NCI-H1436 treated with DMSO at 0.1 percent for 48 hours (cell line): ENCODE data around the gene GFM2.
"Not testable (repeated sequence)": the region's sequence is repeated elsewhere in the genome, so short reads cannot be mapped to it uniquely, and the experiment has no call there.

Experiments used
- DNase-seq: peaks from one replicate; lab custom pipeline; 2025; lab: John Stamatoyannopoulos, UW

GFM2 gene, protein sequence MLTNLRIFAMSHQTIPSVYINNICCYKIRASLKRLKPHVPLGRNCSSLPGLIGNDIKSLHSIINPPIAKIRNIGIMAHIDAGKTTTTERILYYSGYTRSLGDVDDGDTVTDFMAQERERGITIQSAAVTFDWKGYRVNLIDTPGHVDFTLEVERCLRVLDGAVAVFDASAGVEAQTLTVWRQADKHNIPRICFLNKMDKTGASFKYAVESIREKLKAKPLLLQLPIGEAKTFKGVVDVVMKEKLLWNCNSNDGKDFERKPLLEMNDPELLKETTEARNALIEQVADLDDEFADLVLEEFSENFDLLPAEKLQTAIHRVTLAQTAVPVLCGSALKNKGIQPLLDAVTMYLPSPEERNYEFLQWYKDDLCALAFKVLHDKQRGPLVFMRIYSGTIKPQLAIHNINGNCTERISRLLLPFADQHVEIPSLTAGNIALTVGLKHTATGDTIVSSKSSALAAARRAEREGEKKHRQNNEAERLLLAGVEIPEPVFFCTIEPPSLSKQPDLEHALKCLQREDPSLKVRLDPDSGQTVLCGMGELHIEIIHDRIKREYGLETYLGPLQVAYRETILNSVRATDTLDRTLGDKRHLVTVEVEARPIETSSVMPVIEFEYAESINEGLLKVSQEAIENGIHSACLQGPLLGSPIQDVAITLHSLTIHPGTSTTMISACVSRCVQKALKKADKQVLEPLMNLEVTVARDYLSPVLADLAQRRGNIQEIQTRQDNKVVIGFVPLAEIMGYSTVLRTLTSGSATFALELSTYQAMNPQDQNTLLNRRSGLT

DNA sequence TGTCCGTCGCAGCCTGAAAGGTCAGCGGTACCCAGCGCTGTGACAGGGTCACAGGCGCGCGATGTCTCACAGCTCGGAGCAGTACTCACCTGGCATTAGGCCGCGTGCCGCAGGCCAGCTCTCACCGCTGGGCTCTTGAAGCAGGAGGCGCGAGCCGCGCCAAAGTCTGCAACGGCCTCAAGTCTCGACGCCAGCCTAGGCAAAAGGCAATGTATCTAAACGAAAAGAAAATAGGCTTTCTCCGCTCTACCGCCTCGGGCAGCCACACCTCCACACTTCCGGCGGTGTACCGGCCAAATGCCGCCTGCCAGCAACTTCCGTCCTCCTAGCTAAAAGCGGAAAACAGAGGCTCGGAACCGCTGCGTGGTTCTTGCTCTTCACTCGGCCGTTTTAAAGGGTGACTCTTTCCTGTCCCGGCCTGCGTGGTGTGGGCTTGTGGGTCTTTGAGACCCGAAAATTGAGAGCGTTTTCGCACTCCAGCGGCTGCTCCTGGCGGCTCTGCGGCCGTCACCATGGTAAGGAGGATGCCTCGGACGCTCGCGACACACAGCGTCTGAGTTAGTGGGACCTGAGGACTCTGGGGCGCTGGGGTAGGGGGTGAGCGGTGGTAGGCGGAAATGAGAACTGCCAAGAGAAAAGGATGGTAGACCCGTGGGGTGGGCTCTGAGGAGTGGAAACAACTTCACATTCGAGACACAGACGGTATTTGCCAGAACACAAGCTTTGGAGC is at the start of gene GFM2, which contains the start of gene NSA2:
GFM2 (minus strand) TSS at position 269 of the 730 bp plus-strand sequence. CDS start 3,375 bp downstream, outside the sequence.
NSA2 (plus strand) TSS at position 401 of the 730 bp plus-strand sequence; CDS start at position 513, 112 bp downstream.
- DNase-seq, result peak; percentile 52

DNA sequence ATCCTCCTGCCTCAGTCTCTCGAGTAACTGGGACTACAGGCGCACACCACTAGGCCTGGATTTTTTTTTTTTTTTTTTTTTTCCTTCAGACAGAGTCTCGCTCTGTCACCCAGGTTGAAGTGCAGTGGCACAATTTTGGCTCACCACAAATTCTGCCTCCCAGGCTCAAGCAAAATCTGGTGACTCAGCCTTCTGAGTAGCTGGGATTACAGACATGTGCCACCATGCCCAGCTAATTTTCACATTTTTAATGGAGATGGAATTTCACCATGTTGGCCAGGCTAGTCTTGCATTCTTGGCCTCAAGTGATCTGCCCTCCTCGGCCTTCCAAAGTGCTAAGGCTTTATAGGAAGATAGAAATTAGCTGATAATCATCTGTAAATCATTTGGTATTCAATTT is 44.0 kb upstream of the GFM2 start:
- DNase-seq, result no peak

DNA sequence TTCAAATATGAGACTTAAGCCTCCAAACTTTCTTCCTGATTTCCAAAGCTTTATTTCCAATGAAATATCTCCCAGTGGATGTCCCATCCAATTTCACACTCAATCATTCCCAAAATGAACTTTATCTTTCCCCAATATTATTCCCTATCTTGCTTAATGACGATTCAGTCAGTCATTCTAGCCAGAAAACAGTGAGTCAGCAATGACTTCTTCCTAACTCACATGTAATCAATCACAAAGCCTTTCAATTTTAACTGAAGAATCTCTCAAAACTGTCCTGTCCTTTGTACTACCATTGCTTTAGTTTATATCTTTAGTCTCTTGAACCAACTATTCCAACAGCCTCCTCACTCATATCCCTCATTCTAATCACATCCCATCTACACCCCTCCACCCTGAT is 35.0 kb upstream of the GFM2 start:
- DNase-seq, result no peak

DNA sequence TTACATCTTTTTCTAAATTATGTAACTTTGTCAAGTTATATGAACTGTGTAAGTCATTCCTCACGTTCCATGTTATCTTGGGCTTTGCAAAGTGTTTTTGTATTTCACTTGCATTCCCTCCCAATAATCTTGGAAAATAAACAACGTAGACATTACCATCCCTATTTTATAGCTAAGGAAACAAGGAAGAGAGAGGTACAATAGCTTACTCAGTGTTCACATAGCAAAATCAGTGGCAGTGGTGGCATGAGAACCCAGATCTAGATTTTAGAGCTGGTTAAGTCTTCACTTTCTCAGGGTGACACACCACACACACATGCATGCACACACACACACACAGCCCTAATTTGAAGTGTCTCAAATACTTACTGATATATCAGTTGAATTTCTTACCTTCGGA is 34.3 kb upstream of the GFM2 start:
- no peak for DNase-seq

DNA sequence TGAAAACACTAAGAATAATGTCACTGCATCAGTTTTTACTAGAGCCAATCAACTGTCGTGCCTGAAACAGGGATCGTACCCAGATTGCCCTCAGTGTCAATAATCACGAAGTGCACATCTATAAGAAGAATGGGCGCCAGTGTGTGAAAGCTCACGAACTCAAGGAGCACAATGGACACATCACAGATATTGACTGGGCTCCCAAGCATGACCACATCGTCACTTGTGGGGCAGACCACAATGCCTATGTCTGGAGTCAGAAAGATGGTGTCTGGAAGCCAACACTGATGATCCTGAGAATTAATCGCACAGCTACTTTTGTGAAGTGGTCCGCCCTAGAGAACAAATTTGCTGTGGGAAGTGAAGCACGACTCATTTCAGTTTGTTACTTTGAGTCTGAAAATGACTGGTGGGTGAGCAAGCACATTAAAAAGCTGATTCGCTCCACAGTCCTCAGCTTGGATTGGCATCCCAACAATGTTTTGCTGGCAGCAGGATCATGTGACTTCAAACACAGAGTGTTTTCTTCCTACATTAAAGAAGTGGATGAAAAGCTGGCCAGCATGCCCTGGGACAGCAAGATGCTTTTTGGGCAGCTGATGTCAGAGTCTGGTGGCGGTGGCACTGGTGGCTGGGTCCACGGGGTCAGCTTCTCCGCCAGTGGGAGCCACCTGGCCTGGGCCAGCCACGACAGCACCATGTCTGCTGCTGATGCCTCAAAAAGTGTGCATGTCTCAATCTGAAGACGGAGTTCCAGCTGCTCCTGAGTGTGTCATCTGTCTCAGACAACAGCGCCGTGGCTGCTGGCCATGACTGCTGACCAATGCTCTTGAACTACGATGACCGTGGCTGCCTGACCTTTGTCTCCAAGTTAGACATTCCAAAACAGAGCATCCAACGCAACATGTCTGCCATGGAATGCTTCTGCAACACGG is 32.3 kb upstream of the GFM2 start:
- DNase-seq, result no peak

DNA sequence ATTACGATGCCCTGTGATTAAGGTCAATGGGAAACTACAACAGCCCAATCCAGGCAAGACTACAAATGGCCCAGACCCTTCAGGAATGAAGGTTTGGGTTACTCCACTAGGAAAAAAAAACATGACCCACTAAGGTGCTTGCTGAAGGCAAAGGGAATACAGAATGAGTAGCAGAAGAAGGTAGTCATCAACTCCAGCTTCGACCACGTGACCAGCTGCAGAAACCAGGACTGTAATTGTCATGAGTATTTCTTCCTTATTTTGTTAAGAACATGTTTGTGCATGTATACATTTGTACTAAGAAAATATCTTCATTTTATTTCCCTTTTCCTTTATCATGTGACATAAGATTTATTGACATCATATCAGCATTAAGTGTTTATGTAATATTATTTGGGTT is 24.8 kb upstream of the GFM2 start:
- DNase-seq, result not testable (repeated sequence)

DNA sequence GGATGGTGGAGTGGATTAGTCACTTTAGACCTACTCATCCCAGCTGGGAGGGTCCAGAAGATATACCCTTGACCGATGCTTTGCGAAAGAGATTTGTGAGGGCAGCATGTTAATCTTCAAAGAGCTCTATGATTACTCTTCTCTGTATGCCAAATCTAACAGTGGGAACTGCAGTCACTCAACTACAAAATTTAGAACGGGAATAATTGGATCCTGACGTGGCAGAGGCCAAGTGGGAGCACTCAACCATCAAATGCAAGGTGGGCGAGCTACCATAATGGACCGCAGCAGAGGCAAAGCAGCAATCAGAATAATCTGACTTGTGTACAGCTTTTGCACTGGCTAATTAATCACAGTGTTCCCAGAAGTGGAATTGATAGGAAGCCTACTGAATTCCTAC is 20.5 kb upstream of the GFM2 start:
- no peak for DNase-seq

DNA sequence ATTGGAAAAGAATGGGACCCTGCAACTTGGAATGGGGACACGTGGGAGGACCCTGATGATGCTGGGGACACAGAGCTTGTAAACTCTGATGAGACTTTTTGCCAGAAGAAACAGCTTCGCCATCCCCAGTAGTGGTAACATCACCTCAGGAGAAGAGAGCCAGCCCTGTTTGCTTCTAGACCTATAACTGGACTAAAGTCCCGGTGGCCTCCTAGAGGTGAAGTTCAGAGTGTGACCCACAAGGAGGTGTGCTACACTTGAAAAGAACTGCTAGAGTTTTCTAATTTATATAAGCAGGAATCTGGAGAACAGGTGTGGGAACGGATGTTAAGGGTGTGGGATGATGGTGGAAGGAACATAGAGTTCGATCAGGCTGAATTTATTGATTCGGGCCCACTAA is 19.9 kb upstream of the GFM2 start:
- DNase-seq, result no peak

DNA sequence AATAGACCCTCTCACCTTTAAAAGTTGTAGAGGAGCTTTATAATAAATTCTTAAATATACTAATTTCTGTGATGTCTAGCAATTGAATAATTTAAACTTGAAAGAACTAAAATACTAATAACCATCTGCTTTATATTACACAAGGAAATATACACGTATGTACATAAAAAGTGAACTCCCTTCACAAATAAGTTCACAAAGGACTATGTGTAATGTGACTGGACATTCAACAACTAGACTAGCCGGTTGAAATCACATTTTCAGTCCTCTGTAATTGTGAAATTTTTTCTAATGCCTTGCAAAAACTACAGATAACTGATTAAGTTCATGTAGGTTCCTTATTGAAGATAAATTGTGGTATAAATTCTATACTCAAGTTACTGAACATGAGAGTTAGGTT is 11.7 kb upstream of the GFM2 start:
- DNase-seq, result no peak

DNA sequence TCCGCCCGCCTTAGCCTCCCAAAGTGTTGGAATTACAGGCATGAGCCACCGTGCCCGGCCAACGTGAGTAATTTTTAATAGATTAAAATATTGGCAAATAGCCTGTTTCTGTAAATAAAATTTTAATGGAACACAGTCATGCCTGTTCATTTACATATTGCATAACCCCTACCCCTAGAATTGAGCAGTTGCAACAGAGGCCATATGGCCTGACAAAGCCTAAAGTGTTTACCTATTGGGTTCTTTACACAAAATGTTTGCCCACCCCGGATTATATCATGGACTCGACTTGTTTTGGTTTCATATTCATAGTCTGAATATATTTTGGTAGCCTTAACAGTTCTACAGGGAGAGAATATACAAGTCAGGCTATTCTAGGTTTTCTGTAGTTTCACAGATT is 5.4 kb upstream of the GFM2 start:
- no peak for DNase-seq

DNA sequence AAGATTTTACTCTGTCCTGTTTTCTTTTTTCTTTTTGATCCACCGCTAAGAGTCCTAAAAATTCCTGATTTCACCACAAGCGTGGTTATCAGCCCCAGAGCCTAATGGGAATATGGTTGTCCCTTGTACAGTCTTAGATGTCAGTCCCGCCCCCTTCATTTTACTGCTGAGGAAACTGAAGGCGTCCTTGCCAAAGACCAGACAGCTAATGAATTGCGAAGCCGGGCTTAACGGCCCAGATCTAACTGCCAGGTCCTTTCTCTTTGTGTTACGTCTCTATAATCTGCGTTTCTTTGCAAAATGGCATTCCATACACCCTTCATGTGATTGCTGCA is 629 bp upstream of the GFM2 start:
- no peak for DNase-seq

DNA sequence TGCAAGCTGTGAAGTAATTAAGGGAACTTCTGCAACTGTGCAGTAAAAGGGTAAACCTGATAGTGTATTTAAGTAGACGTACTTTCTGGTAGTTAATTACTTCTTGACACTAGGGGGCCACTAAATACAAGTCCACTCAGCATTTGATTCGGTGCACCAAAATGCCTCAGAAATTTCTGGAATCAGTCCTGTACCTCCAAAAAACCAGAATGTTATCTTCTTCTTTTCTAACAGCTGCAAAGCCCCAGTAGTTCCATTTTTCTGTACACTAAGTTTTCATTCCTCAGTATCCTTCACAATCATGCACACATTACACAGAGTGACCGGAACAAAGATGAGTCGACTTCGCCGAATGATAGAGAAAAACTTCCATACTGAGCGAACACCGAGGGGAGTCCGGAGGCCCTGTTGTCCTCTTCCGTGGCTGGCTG is 484 bp downstream of the GFM2 start:
- DNase-seq, result peak; percentile 11

DNA sequence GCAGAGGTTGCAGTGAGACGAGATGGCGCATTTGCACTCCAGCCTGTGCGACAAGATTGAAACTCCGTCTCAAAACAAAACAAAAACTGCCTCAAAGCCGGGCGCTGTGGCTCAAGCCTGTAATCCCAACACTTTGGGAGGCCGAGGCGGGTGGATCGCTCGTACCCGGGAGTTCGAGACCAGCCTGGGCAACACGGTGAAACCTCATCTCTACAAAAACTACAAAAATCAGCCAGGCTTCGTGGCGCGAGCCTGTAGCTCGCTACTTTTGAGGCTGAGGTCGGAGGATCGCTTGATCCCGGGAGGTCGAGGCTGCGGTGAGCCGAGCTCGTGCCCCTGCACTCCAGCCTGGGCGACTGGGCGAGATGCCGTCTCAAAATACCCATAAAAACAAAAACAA is 988 bp downstream of the GFM2 start:
- no peak for DNase-seq

DNA sequence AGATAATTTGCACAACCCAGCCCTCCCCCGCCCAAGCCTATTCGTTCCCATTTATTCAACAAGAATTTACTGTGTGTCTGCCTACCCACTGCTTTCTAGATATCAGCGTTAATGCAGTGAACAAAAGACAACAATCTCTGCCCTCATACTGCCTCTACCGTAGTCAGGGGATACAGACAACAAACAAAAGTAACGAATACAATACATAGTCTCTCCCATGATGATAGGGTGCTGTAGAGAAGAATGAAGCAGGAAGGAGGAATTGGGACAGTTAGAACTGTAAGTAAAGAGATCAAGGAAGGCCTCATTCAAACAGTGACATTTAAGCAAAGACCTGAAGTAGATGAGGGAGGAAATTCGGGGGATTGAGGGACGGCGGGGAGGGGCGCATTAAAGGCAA is 1.7 kb downstream of the GFM2 start:
- peak; percentile 72 for DNase-seq

DNA sequence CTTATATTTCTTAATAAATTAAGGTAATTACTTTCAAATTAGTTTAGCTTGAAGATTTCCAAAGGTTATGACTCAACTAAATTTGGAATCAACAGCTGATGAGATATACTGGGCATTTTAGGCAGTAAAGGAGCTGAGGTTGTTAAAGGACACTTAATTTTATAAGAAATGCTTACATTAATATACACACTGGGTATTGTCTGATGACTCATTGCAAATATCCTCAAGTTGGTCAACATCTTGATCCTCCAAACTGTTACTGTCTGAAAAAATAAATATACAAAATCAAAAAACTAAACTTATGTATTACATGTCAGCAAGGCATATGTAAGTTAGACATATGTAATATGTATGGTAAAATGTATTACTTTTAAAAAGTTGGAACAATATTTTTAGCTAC is 3.4 kb downstream of the GFM2 start:
- no peak for DNase-seq

DNA sequence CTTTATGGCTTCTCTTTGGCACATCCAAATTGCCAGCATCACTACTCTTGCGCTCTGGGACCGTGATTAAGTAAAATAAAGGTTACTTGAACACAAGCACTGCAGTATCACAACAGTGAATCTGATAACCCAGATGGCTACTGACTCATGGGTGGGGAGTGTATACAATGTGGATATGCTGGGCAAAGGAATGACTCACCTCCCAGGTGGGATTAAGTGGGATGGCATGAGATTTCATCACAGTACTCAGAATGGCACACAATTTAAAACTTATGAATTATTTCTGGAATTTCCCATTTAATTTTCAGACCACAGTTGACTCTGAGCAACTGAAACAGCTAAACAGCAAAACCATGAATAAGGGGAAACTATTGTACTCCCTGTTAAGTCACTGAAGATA is 4.3 kb downstream of the GFM2 start:
- DNase-seq, result no peak

DNA sequence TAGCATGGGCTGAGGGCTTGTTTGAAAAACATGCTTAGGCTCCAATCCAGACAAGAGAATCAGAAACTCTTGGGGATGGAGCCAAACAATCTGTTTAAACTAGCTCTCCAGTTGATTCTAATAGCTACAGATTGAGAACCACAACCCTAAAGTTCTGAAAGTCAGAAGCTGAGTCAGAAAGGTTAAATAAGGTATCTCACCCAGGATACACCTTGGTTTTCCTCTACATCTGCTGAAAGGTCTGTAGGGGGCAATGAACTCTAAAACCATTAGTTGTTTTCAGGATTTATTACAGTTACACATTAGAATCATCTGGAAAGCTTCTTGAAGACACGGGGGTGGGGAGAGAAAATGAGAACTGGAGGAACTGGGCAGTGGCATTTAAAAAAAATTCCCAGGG is 5.7 kb downstream of the GFM2 start:
- DNase-seq, result no peak

DNA sequence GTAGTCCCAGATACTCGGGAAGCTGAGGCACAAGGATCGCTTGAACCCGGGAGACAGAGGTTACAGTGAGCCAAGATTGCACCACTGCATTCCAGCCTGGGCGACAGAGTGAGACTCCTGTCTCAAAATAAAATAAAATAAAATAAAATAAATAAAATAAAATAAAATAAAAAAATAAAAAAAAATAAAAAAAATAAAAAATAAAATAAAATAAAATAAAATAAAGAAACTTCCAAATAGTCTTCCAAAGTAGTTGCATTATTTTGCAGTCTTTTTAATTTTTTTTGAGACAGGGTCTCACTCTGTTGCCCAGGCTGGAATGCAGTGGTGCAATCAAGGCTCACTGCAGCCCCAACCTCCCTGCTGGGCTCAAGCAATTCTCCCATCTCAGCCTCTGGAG is 18.2 kb downstream of the GFM2 start:
- not testable (repeated sequence) for DNase-seq

DNA sequence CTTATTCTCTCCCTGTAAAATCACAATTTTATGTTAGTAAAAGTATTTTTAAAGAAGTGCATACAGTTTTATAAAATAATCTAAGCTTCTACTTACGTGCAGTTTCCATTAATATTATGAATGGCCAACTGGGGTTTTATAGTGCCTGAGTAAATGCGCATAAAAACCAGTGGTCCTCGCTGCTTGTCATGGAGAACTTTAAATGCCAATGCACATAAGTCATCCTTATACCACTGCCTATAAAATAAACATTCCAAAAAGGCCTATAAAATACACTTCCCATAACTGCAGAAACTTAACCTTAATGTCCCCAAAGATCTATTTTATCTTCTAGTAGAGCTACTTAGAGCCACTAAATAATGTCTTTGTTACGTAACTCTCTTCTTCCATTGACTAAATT is 28.5 kb downstream of the GFM2 start:
- DNase-seq, result no peak

DNA sequence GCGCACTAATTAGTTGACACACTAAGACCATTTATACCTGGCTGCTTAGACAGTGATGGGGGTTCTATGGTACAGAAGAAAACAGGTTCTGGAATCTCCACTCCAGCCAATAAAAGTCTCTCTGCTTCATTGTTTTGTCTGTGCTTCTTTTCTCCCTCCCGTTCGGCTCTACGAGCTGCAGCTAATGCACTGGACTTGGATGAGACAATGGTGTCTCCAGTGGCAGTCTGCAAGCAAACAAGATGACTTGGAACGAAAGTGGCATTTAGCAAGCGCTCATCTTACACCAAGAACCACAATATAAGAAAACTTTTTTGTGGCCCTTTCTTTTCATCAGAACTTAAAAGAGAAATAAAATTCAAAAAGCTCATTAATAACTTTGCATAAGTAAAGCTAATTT is 30.2 kb downstream of the GFM2 start:
- no peak for DNase-seq

DNA sequence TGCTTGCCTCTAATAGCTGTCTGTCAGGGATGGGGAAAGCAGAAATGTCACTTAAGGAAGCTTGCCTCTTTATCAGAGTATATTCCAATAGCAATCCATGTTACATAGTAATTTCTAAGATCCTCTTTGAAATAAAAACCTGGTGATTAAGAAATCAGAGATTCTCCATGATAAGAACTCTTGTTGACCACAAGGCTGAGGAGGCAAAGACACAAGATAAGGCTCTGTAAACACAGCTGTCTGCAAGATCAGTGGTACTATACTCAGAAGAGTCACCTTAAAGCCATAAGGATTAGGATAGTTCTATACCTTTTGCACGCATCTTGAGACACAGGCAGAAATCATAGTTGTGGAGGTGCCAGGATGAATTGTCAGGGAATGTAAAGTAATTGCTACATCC is 41.6 kb downstream of the GFM2 start:
- DNase-seq, result no peak

DNA sequence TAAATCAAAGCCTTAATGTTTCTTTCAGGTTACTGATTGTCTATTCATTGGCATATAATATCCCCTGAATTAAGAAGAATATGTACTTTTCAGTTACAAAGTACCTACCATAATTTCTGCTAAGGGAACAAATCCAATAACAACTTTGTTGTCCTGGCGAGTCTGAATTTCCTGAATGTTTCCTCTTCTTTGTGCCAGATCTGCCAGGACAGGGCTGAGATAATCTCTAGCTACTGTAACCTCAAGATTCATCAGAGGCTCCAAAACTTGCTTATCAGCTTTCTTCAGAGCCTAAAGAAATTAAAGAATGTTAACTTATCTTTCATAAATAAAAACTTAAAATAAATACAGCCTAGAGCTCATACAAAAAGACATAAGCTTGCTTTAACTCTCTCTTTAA is 44.6 kb downstream of the GFM2 start:
- DNase-seq, result no peak
